ENCODE measurements around the gene SPOCK1.

The SPOCK1 gene

DNA sequence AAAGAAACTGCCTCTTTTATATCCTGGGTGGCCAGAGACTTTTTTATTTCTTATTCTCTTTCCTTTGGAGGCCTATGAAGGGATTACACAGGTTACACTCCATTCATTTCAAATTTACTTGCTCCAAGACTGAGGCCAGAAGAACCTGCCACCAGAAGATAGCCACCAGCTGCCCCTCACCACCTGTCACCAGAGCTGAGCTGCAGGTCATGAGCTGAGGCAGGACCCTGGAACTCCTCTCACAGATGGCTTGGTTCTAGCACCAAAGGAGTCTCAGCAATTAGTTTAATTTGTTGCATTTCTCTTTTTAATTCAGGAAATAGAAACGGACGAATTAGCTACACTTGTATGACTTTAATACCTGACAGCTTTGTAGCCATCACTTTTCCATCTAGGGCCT is 313.9 kb downstream of the SPOCK1 start:
- no peak for DNase-seq

DNA sequence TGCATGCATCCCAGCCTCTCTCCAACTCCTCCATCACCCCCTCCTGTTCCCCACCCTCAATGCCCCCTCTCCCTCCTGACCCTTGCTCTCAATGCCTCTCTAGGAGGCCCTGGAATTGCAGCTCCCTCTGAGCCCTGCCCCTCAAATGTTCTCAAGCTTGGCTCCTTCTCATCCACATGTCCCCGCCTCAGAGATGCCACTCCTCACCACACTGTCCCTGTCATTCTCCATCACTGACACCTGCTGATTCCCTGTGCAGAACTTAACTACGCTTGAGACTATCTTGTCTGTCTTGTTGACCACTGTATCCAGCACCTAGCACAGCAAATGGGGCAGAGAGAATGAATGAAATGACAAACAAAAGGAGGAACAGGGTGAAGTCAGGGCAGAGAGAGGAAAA is 314.4 kb downstream of the SPOCK1 start:
- DNase-seq = no peak

DNA sequence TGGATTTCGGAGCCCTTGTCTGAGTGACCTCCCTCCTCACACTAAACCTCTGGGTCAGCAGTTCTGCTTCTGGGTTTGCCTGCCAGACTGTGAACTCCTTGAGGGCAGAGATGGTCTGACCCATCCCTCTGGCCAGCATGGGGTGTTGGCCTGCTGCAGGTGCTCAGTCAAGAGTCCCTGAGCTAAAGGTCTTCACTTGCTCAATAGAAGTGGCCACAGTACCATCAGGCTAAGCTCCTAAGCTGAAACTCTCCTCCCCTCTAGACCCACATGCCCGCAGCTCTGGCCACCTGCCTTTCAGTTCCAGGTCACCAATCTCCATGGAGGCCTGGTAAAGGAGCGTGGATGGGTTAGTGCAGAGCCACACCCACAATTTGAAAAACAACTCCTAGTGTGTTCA is 316.6 kb downstream of the SPOCK1 start:
- DNase-seq = no peak

DNA sequence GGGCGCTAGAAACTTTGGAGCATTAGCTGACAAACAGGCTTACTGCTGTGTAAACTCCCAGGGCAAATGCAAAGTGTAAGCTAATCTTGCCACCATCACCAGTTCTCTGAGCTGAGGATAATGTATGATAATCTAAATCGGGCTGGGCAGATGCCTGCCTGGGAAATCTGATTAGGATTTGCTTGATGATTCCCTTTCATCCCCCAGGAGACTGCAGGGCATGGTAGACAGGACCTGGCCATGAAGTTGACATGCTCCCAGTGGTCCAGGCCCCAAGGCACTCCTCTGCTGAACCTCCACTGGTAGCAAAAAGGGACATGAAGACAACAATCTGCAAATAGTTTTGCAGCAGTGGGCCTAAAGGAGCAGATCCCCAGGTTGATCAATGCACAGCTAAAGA is 317.5 kb downstream of the SPOCK1 start:
- DNase-seq = no peak

DNA sequence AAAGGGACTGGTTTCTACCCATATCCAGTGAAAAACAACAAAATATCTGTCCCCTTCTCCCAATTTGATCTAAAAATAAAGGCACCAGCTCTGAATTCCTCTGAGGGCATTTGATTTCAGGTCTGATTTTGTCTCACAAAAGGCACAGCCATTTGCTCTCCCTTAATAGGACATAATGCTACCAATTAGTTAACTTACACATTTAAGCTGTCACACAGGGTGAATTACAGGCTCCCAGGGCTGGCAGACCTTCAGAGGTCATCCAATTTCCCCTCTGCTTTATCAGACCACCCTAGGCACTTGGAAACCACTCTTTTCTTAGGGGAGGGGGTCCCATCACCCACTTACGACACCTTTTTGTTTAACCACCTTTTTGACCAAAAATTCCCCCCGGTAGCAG is 319.9 kb downstream of the SPOCK1 start:
- no peak for DNase-seq

DNA sequence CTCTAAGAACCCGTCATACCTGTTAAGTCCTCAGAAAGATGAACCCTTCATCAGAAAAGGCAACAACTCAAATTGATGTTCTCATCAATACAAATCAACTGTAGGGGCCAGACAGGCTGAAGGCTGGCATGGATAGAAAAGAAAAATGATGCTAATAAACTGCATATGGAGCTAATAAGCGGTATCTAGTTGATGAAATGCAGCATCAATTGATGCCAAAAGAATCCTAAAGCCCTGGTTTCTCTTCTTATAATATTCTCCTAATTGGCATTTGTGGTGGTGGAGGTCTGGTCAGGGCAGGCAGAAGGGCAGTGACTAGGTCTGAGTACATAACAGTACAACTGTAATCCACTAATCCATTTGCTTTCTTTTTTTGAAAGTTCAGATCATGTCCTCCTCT is 322.5 kb downstream of the SPOCK1 start:
- DNase-seq = no peak

DNA sequence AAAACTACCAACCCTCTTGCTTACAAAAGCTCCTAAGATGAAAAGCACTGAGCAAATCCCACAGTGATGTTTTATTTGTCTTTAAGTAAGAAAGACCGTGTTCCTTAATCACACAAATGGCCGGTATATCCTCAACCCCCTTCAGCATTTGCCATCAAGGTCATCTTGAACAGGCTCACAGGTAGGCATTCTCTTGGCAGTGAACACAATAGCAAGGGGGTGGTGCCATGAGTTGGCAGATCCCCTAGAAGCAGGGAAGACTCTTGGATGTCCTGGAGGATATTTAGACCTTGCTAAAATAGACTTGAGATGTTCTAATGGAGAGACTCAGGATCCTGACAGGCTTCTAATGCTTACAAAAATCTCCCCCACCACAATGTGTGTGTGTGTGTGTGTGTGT is 323.0 kb downstream of the SPOCK1 start:
- DNase-seq = no peak

DNA sequence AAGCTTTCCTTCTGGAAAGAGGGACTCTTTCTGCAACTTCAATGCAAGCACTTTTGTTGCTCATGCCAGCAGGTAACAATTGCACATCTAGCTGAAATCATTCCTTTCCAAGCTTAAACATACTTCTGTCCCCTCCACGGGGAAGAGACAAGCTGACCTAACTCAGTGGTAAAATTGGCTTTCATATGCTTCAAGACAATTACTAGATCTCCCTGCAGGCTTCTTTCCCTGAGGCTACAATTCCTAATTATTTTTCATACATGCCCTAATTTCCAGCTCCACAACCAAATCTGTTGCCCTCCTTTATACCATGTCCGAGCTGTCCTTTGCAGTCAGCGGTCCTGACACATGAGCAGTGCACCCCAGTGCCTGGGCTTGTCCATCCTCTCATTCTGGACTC is 324.9 kb downstream of the SPOCK1 start:
- no peak for DNase-seq

DNA sequence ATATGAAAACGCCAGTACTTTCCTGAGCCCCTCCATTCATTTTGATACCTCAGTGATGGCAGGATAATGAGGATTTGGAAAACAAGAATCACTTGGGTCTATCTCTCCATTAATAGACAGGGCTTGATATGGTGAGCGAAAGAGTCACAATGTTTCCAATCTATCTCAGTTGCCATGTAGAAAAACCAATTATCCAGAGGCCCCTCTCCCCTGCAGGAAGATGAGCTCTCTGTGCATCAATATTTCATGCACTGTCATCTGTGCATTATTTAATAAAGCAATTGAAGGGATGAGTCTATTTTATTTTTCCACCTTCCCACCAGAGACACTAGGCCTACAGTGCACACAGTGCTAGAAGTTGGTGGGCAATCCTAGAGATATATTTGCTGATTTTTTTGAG is 326.9 kb downstream of the SPOCK1 start:
- DNase-seq = no peak

DNA sequence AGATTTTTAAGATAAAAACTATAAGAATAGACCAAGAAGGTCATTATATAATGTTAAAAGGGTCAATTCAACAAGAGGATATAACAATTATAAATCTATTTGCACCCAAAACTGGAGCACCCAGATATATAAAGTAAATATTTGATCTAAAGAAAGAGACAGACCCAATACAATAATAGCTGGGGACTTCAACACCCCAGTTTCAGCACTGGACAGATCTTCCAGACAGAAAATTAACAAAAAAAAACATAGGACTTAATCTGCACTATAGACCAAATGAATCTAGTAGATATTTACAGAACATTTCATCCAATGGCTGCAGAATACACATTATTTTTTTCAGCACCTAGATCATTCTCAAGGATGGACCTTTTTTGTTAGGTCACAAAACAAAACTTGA is 331.9 kb downstream of the SPOCK1 start:
- DNase-seq = no peak

DNA sequence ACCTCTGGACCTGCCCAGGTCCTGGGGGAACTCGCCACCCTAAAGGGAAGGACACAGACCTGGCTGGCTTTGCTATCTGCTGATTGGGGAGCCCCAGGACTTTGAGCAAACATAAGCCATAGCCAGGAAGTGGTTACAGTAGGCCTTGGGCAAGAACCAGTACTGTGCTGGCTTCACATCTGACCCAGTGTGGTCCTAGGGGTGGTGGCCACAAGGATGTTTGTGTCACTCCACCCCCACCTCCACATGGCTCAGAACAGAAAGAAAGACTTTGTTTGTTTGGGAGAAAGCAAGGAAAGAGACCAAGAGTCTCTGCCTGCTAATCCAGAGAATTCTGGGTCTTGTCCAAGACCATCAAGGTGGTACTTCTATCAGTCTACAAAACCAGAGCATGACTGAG is 334.2 kb downstream of the SPOCK1 start:
- no peak for DNase-seq

DNA sequence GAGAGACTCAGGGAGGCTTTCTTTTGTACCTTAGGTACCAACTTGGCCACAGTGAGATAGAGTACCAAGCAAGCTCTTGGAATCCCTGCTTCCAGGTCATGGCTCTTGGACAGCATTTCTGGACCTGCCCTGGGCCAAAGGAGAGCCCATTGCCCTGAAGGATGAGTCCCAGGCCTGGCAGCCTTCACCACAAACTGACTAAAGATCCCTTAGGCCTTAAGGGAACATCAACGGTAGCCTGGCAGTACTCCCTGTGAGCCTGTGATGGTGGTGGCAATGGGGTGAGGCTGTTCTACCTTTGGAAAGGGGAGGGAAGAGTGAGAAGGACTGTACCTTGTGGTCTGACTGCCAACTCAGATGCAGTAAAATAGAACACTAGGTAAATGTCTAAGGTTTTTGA is 334.6 kb downstream of the SPOCK1 start:
- no peak for DNase-seq

DNA sequence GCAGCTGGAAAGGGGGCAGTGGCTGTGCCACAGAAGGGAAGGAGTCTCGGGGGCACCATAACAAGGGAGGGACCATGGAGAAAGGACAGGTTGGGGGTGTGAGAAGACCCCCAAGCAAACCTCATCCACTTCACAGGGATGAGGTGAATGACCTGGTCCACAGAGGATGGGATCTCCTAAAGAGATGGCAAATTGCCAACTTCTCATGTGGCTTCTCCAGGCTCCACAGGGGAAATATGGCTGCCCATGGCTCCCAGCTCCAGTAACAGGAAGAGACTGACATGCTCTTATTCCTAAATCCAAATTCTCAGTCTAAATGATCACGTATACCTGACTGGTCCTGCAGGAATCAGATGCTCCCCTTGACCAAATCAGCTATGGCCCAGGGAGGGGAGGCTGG is 340.4 kb downstream of the SPOCK1 start:
- DNase-seq = no peak

DNA sequence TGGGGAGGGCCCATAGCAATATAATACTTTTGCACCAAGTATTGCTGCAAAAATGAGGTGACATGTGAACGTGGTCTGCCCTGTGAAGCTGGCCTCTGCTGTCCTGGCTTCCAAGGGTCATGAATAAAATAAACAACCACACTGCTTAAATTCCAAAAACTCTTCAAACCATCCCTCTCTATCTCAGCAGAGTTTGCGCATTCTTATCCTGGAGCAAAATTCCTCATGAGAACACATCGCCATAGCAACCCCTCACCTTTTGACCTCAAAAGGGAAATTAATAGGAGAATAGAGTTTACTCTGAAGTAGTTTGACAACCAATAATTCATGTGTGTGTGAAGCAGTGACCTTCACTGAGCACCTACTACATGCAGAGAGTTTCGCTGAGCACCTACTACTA is 342.9 kb downstream of the SPOCK1 start:
- no peak for DNase-seq

DNA sequence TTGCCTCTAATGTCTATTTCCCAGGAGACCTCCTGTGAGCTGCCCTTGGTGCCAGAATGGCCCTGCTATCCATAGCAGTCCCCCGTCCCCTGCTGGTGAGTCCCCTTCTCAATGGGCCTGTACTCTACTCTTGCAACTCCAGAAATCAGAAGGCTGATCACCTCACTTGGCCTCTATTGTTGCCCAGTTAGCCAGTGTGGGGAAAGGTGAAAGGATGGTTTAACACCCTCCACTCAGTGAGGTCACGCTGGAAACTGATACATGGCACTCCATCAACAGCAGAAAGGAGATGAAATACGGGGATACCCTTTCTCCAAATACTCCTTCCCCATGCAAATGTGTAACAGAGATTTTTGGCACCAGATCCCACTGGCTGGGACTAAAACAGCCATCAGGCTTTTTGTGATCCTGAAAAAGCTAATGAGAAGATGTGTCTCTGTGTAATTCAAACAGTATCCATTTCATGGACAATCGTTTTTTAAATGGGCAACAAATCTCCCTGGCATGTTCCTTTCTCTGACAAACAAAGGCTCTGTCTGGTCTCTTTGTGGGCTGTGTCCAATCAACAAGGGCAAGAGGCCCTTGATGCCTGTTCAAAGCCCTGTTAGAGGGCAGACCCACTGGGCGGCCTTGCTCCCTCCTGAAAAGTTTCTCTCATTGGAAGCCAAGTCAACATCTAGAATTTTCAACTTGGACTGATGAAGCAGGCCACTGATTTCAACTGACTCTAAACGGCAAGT is 343.7 kb downstream of the SPOCK1 start:
- DNase-seq = no peak

DNA sequence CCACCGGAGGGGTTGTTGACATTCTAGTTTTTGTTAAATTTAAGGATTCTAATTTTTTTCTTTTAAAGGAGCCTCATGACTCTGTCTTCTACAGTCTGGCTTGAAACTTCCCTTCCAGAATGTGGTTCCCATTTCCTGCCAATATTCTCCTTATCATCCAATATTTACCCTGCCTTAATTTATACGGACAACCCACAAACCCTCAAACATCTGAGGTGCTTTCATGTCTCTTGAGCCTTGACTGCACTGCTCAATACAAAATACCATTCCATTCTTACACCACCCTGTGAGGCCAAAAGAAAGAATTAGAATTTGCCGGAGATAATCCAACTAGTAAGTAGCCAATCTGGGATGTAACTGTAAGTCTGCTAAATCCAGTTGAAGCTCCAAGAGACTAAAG is 346.5 kb downstream of the SPOCK1 start:
- DNase-seq = no peak

DNA sequence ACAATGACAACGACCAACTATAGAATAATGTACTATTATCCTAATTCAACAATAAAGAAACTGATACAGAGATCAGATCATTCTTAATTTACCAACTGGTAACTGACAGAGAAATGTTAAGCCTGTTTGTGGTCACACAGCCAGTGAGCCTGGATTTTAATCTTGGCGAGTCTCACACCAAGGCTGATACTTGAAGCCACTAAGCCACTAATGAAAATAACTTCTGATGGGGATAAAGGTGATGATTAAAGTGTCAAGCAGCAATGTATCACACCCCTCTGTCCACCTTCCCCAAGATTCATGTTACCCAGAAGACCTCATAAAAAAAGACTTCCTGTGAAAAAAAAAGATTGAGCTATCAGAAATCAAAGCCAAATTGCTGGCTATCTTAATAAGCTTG is 350.5 kb downstream of the SPOCK1 start:
- DNase-seq = no peak

DNA sequence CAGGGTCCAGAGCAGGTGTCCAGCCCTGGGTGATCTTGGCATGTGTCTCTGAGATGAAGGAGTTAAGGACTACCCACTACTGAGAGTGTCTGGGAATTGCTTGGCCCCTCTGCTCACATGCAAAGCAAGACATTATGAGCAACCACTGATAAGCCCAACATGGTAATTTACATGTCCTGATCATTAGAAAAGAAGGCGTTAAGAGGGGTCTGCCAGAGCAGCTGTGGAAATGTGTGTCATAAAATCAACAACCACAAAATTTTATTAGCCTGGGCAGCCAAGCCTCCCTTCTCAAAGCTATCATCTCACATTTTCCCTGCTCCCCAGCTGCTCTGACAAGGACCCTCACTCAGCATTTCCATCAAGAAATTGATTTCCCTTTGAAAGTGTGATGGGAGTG is 351.0 kb downstream of the SPOCK1 start:
- DNase-seq = no peak

DNA sequence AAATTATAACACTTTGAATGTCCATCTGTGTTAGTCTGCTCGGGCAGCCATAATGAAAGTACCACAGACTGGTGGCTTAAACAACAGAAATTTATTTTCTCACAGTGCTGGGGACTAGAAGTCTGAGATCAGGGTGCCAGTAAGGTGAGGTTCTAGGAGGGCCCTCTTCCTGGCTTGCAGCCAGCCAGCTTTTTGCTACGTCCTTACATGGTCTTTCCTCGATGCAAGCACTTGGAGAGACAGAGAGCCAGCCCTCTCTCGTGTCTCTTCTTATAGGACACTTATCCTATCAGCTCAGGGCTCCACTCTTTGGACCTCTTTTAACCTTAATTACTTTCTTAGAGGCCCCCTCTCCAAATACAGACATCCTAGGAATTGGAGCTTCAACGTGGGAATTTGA is 351.8 kb downstream of the SPOCK1 start:
- no peak for DNase-seq

DNA sequence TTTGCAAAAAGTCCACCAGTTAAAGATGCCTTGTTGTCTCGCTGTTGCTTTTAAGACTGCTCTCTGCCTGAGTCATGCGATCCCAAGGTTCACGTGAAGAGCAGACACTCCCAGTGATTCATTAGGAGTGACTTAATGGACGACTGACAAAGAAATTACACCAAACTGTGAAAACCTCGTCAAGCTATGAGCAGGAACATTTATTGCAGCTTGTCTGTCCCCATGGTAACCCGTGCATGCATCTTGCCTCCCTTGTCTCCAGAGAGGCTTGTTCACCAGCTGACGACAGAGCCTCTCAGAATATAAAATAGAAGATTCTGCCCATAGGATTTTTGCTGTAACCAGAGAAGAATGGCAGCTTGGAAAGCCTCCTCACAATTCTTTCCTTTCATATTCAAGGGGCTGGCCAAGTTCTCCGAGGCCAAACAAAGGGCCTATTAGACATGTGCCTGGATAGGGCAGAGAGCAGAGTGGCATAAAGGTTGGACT is 352.7 kb downstream of the SPOCK1 start:
- DNase-seq = no peak

DNA sequence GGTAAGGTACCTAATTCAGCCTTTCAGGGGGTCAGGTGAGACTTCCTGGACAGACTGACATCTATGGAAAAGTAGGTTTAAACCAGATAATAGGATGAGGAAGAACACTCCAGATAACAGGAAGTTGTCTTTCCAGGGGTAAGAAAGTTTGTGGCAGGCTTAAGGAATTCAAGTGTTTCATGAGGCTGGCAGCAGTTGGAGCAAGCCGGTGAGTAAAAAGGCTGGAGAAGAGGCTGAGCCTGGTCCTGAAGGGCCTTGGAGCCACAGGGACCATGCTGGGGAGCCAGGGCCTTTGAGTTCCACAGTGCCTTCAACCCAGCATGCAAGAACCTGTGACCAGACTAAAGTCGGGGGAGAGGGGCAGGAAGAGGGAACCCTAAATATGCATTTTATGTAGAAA is 353.4 kb downstream of the SPOCK1 start:
- no peak for DNase-seq

DNA sequence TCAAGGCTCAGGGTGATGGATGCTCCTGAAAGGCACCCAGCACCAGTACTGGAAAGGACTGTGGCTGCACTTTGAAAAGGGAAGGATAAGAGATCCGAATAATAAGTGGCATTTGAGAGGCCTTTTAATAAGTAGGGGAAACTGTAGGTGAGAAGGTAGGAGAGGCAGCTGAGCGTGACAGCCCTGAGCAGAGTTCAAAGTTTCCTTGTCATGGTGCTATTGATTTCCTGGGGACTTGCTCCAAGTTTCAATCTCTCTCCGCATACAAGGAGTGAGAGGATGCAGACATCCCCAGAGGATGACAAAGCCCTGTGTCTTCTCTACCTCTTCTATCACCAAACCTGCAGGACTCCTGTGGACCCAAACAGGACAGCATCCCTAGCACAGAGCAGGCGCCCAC is 354.5 kb downstream of the SPOCK1 start:
- no peak for DNase-seq

DNA sequence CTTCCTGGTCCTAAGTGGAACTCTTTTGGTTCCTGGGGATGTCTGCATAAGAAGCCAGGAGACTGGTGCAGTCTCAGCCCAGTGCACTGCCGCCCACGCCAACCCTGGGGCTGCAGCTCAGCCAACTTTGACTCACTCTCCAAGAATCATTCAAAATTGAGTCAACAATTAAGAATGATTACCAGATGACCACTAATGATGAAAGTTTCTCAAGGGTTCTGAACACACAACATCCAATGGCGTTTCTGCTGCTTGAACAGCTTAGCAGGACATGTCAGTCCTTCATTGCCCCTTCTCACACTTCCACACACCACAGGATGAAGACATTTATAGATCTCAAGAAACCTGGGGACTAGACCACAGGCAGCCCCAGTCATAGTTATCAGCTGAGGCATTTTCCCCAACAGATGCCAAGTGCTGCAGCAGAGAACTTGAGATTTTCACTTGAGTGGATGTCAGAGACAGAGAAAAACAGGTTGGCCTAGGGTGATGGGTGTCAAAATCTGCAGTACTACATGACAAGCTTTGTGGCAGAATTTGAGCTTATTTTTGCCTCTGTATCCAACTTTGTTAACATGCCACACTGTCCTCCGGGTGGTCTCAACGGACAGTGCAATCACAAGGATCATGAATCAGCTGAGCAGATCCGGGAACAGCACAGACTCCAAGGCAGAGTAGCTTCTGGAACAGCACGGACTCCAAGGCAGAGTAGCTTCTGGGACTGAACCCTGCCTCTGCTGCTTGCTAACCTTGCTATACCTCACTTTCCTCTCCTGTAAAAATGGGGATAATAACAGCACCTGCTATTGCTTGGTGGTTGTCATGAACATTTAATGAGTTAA is 356.1 kb downstream of the SPOCK1 start:
- DNase-seq = no peak

DNA sequence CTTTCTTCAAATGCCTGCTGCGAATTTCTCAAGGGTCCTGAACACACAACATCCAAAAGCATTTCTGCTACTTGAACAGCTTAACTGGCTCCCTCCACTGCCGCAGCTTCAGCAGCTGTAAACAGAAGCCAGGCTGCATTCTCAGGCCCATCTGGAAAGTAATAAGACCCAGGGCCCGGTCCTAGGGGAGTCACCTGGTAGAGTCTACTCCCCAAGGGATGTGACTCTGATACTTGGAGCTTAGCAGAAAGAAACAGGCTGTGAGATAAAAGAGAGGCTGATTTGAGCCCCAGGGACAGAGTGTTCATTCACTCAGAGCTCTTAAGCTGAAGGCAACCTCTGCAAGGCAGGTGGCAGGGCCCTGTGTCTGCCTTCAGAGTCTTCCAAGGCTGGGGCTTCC is 356.8 kb downstream of the SPOCK1 start:
- DNase-seq = no peak

DNA sequence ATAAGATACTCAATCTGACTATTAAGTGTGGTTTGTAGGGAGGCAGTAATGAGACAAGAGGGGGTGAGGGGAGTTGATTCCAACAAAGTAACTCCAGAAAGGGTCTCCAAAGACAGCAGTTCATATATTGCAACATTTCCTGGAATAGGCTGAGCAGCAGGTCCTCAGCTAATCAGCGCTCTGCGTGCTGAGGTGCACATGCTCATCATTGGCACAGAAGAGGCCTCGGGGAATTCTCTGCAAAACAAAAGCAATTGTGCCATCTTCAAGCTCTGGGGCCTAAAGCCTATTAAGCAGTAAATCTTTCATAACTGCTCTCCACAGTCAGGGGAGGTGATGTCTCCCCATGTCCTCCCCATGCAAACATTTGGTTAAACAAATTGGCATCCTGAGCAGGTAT is 357.3 kb downstream of the SPOCK1 start:
- DNase-seq = no peak
